ENCODE data around the gene CRIM1.

The CRIM1 gene

GRCh38 chr2:36564377-36564930 is 208.9 kb downstream of the CRIM1 start:
- DNase-seq = no peak

- DNase-seq = no peak
These were observed 210.1 kb downstream of the CRIM1 start for GRCh38 chr2:36565712-36566111.

GRCh38 chr2:36566887-36567286 is 211.3 kb downstream of the CRIM1 start:
- DNase-seq = no peak

GRCh38 chr2:36567711-36568408 is 212.3 kb downstream of the CRIM1 start:
- no peak for DNase-seq

- no peak for DNase-seq
These were observed 213.1 kb downstream of the CRIM1 start for GRCh38 chr2:36568516-36569246.

- no peak for DNase-seq
These were observed 213.8 kb downstream of the CRIM1 start for GRCh38 chr2:36569267-36569856.

GRCh38 chr2:36570416-36570815 is 214.8 kb downstream of the CRIM1 start:
- DNase-seq = no peak

- DNase-seq = no peak
These were observed 216.6 kb downstream of the CRIM1 start for GRCh38 chr2:36572054-36572718.

- no peak for DNase-seq
These were observed 217.1 kb downstream of the CRIM1 start for GRCh38 chr2:36572719-36573059.

- DNase-seq = no peak
These were observed 217.6 kb downstream of the CRIM1 start for GRCh38 chr2:36573165-36573564.

GRCh38 chr2:36574560-36574959 is 219.0 kb downstream of the CRIM1 start:
- DNase-seq = no peak

GRCh38 chr2:36577884-36578283 is 222.3 kb downstream of the CRIM1 start:
- DNase-seq = no peak

- no peak for DNase-seq
These were observed 223.0 kb downstream of the CRIM1 start for GRCh38 chr2:36578343-36579296.

GRCh38 chr2:36579297-36579664 is 223.7 kb downstream of the CRIM1 start:
- no peak for DNase-seq

- DNase-seq = no peak
These were observed 227.0 kb downstream of the CRIM1 start for GRCh38 chr2:36582538-36582937.

GRCh38 chr2:36582951-36583350 is 227.4 kb downstream of the CRIM1 start:
- no peak for DNase-seq

GRCh38 chr2:36584148-36584794 is 228.7 kb downstream of the CRIM1 start:
- no peak for DNase-seq

- DNase-seq = no peak
These were observed 231.1 kb downstream of the CRIM1 start for GRCh38 chr2:36586672-36587071.

GRCh38 chr2:36587101-36587500 is 231.5 kb downstream of the CRIM1 start:
- DNase-seq = no peak

- DNase-seq = no peak
These were observed 232.0 kb downstream of the CRIM1 start for GRCh38 chr2:36587556-36587955.

- DNase-seq = no peak
These were observed 233.7 kb downstream of the CRIM1 start for GRCh38 chr2:36589230-36589630.

GRCh38 chr2:36594849-36595248 is 239.3 kb downstream of the CRIM1 start:
- no peak for DNase-seq

Data from hematopoietic multipotent progenitor cell treated with erythropoietin and hydrocortisone succinate and interleukin-3 and kit ligand, for 4 days (in vitro differentiated cells).